ENCODE data around the gene GAS2L2. TPM values are rescaled to one million over a fixed set of nuclear protein-coding genes. Genes with fewer than 3 reads are reported as not detected.

GAS2L2 gene
- total RNA-seq, 1 experiment from 2014 or later = not detected

GRCh38 chr17:35723735-35724134, 29.3 kb downstream of the GAS2L2 start:
- Histone ChIP-seq H3K27me3 (ENCODE audit: insufficient read depth, low read depth) (no peaks in the 10 kb centered on the region), H3K4me1 (replicated peaks; ENCODE audit: insufficient read depth) (peaks cover 14% of the 10 kb centered on the region), H3F3A (ENCODE audit: insufficient read depth, low read depth) (no peaks in the 10 kb centered on the region), H3K4me2 (no peak overlapping the region), H3K36me3 (ENCODE audit: low read depth) (peaks cover 8% of the 10 kb centered on the region; the same call in 1 of the 2 replicates), H3K4me3 (no peak overlapping the region), H3K9me2 (ENCODE audit: insufficient read depth) (no peaks in the 10 kb centered on the region), H3K9me3 (ENCODE audit: insufficient read depth, low read depth) (no peaks in the 10 kb centered on the region), H2AFZ (no peak overlapping the region), H3K79me2 (ENCODE audit: low read depth) (no peaks in the 10 kb centered on the region), H4K20me1 (ENCODE audit: insufficient read depth) (peaks cover 7% of the 10 kb centered on the region), H3K27ac (no peak overlapping the region)
- CTCF ChIA-PET = no interaction called here
- intact Hi-C loops (cut with micrococcal nuclease; ENCODE audit: unreplicated experiment) = no loop called here
- no peak for DNase-seq
- no TSS peak for BruUV-seq (replicated peaks)
- POLR2A ChIA-PET (ENCODE audit: unreplicated experiment) = no interaction called here
- TF ChIP-seq EZH2 (IDR thresholded peaks at IDR 0.05; ENCODE audit: low read depth) (no peak), CTCF (conservative IDR thresholded peaks at IDR 0.05) (no peak)

- Histone ChIP-seq H2AFZ (no peak overlapping the region), H4K20me1 (ENCODE audit: insufficient read depth) (no peaks in the 10 kb centered on the region), H3K4me1 (replicated peaks; ENCODE audit: insufficient read depth) (peaks cover 6% of the 10 kb centered on the region), H3K27ac (no peak overlapping the region), H3K27me3 (ENCODE audit: insufficient read depth, low read depth) (no peaks in the 10 kb centered on the region), H3K36me3 (ENCODE audit: low read depth) (0 out of 2 replicates have a peak, but pooled peaks cover 8% of the 10 kb centered on the region), H3K4me3 (no peak overlapping the region), H3K79me2 (ENCODE audit: low read depth) (no peaks in the 10 kb centered on the region), H3K4me2 (no peak overlapping the region), H3F3A (ENCODE audit: insufficient read depth, low read depth) (peaks cover 10% of the 10 kb centered on the region; the same call in 1 of the 2 replicates), H3K9me2 (ENCODE audit: insufficient read depth) (no peaks in the 10 kb centered on the region), H3K9me3 (ENCODE audit: insufficient read depth, low read depth) (no peaks in the 10 kb centered on the region)
- no TSS peak for BruUV-seq (replicated peaks)
- intact Hi-C loops (cut with micrococcal nuclease; ENCODE audit: unreplicated experiment) = no loop called here
- ChIA-PET POLR2A (ENCODE audit: unreplicated experiment) (no interaction called here), CTCF (no interaction called here)
- DNase-seq = no peak
- TF ChIP-seq EZH2 (IDR thresholded peaks at IDR 0.05; ENCODE audit: low read depth) = no peak
- no peak for TF ChIP-seq CTCF (conservative IDR thresholded peaks at IDR 0.05)
These were observed 35.6 kb downstream of the GAS2L2 start for GRCh38 chr17:35717475-35717874.

GRCh38 chr17:35716897-35717465, 36.1 kb downstream of the GAS2L2 start:
- intact Hi-C loops (cut with micrococcal nuclease; ENCODE audit: unreplicated experiment) = no loop called here
- Histone ChIP-seq H2AFZ (no peak overlapping the region), H4K20me1 (ENCODE audit: insufficient read depth) (no peaks in the 10 kb centered on the region), H3K9me3 (ENCODE audit: insufficient read depth, low read depth) (no peaks in the 10 kb centered on the region), H3K27me3 (ENCODE audit: insufficient read depth, low read depth) (no peaks in the 10 kb centered on the region), H3K4me2 (no peak overlapping the region), H3K9me2 (ENCODE audit: insufficient read depth) (no peaks in the 10 kb centered on the region), H3K4me1 (replicated peaks; ENCODE audit: insufficient read depth) (peaks cover 6% of the 10 kb centered on the region), H3K79me2 (ENCODE audit: low read depth) (no peaks in the 10 kb centered on the region), H3K36me3 (ENCODE audit: low read depth) (0 out of 2 replicates have a peak, but pooled peaks cover 8% of the 10 kb centered on the region), H3K27ac (no peak overlapping the region), H3K4me3 (no peak overlapping the region), H3F3A (ENCODE audit: insufficient read depth, low read depth) (peaks cover 10% of the 10 kb centered on the region; the same call in 1 of the 2 replicates)
- POLR2A ChIA-PET (ENCODE audit: unreplicated experiment) = no interaction called here
- CTCF ChIA-PET = no interaction called here
- TF ChIP-seq CTCF (conservative IDR thresholded peaks at IDR 0.05) (no peak), EZH2 (IDR thresholded peaks at IDR 0.05; ENCODE audit: low read depth) (no peak)
- peak in 1 of 2 experiments; percentile 44 for DNase-seq
- BruUV-seq (replicated peaks) = no TSS peak

All from PC-9 (cell line).